Measurements from ENCODE around the gene ULK4.

ULK4 gene

GRCh38 chr3:41234823-41235721 lies 726.8 kb downstream of the ULK4 start:
- no peak for TF ChIP-seq CTCF (IDR thresholded peaks at IDR 0.05; ENCODE audit: borderline replicate concordance, insufficient read depth, low read depth, low read length)
- no peak overlapping the region for H3K4me3 ChIP-seq (ENCODE audit: low read depth, low read length)

- H3K4me3 ChIP-seq (ENCODE audit: low read depth, low read length): no peak overlapping the region
- no peak for TF ChIP-seq CTCF (IDR thresholded peaks at IDR 0.05; ENCODE audit: borderline replicate concordance, insufficient read depth, low read depth, low read length)
These were observed 737.6 kb downstream of the ULK4 start for GRCh38 chr3:41224120-41224806.

- H3K4me3 ChIP-seq (ENCODE audit: low read depth, low read length): no peak overlapping the region
- no peak for TF ChIP-seq CTCF (IDR thresholded peaks at IDR 0.05; ENCODE audit: borderline replicate concordance, insufficient read depth, low read depth, low read length)
These were observed 738.2 kb downstream of the ULK4 start for GRCh38 chr3:41223691-41224090.

- H3K4me3 ChIP-seq (ENCODE audit: low read depth, low read length): no peak overlapping the region
- TF ChIP-seq CTCF (IDR thresholded peaks at IDR 0.05; ENCODE audit: borderline replicate concordance, insufficient read depth, low read depth, low read length): no peak
These were observed 738.8 kb downstream of the ULK4 start for GRCh38 chr3:41223078-41223477.

- TF ChIP-seq CTCF (IDR thresholded peaks at IDR 0.05; ENCODE audit: borderline replicate concordance, insufficient read depth, low read depth, low read length): no peak
- H3K4me3 ChIP-seq (ENCODE audit: low read depth, low read length): no peak overlapping the region
These were observed 739.4 kb downstream of the ULK4 start for GRCh38 chr3:41222501-41222900.

GRCh38 chr3:41222012-41222411 lies 739.9 kb downstream of the ULK4 start:
- TF ChIP-seq CTCF (IDR thresholded peaks at IDR 0.05; ENCODE audit: borderline replicate concordance, insufficient read depth, low read depth, low read length): no peak
- no peak overlapping the region for H3K4me3 ChIP-seq (ENCODE audit: low read depth, low read length)
